SK-N-MC (cell line): ENCODE data around the gene FUBP3.

ENCODE experiments used
- EZH2 ChIP-seq: fragments of 200-600 bp; sonication (generic); IDR thresholded peaks from one replicate; pipeline ENCODE4 v1.6.1; 2017; ENCODE audit warnings: antibody characterized with exemption
- FOXP2 ChIP-seq: optimal IDR thresholded peaks from 2 replicates; pipeline ENCODE3; 2011; ENCODE audit warnings: mild to moderate bottlenecking, moderate library complexity; ENCODE audit not compliant: insufficient read depth; ENCODE audit errors: extremely low read length, control extremely low read depth
- POLR2AphosphoS5 ChIP-seq: IDR thresholded peaks from 2 replicates; pipeline ENCODE4 v1.6.1; 2012; ENCODE audit warnings: mild to moderate bottlenecking, low read depth, low read length, borderline replicate concordance

DNA sequence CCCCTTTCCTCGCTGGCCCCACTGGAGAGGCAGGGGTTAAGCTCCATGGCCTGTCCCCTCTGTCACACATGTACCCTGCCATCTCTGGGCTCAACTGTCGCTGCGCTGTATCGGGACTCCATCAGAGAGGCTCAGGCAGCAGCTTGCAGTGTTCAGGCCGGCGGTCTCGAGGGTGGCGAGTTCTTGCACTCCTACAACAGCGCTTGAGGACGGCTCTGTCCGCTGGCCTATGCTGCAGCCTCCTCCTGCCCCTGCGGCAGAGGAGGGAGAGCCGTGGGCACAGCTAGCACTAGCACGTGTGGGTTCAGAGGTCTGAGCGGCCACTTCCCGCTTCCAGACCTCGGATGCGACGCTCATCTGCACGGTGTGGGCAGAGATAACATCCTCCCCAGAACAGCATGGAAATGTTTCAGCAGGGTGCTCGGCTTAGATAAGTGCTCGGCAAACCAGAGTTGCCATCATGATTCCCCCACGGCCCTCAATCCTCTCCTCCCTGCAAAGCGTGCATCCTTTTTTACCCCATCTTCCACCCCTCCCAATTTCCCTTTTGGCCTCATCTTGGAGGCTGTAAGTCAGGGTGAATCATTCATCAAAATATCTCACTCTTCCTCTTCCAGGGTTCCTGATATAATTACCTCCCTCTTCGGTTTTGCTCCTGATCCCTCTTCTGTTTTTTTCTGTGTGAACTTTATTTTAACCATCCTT is 41.9 kb upstream of the FUBP3 start:
- TF ChIP-seq EZH2 (peak; percentile 68), POLR2AphosphoS5 (no peak), FOXP2 (no peak)
